Kidney (tissue), 14 donors: ENCODE results near the gene SSNA1. TPM values are rescaled to one million over a fixed set of nuclear protein-coding genes. Genes with fewer than 3 reads are reported as not detected.

Experiments used
- DNase-seq, 5 donors: peaks; one replicate each; pipeline ENCODE4 v3.0.0-alpha.2; 2013 to 2020
- FAIRE-seq: peaks from 2 replicates; lab custom pipeline; 2012; peaks lifted over from hg19 to GRCh38; lab: Jason Lieb, UNC
- H3K27ac ChIP-seq, 2 donors: one replicate each; pipeline ENCODE4 v1.7.0; 2013; ENCODE audit warnings: low read depth in 2 of 2, low read length in 2 of 2, inconsistent platforms in 1 of 2
- H3K27me3 ChIP-seq: one replicate; pipeline ENCODE4 v1.7.1; 2013; ENCODE audit warnings: low read length, inconsistent platforms; ENCODE audit not compliant: control insufficient read depth, insufficient read depth
- H3K36me3 ChIP-seq, 3 donors: one replicate each; pipeline versions ENCODE4 v1.7.0 to v1.7.1; 2013; ENCODE audit warnings: low read length in 3 of 3, control low read depth in 1 of 3, inconsistent platforms in 1 of 3; ENCODE audit not compliant: insufficient read depth in 3 of 3, control insufficient read depth in 2 of 3
- H3K4me1 ChIP-seq, 3 donors: one replicate each; pipeline versions ENCODE4 v1.7.0 to v1.7.1; 2013; ENCODE audit warnings: low read length in 3 of 3, inconsistent platforms in 1 of 3, low read depth in 1 of 3; ENCODE audit not compliant: control insufficient read depth in 2 of 3, insufficient read depth in 2 of 3
- H3K4me3 ChIP-seq, 3 donors: one replicate each; pipeline versions ENCODE4 v1.7.0 to v1.8.1; 2013; ENCODE audit warnings: low read length in 3 of 3, control low read depth in 1 of 3, inconsistent platforms in 1 of 3
- H3K9ac ChIP-seq, 3 donors: one replicate each; pipeline versions ENCODE4 v1.7.0 to v1.7.1; 2013; ENCODE audit warnings: low read length in 3 of 3, control low read depth in 1 of 3, inconsistent platforms in 1 of 3
- H3K9me3 ChIP-seq, 3 donors: one replicate each; pipeline versions ENCODE4 v1.7.0 to v1.7.1; 2013; ENCODE audit warnings: low read length in 3 of 3, control low read depth in 1 of 3, inconsistent platforms in 1 of 3; ENCODE audit not compliant: control insufficient read depth in 2 of 3, insufficient read depth in 1 of 3
- intact Hi-C: fragments of 100-400 bp; cut with DNase I; formaldehyde crosslinking; loops from one replicate; pipeline ENCODE4 v1.11.1; 2022
- polyA plus RNA-seq: library from polyadenylated mRNA; stranded (reverse); fragments of 350-450 nt; fragmentation: Illumina TruSeq; extraction: RNeasy Lipid Tissue Mini Kit (QIAGEN cat#74804); gene quantifications from one replicate; pipeline ENCODE4 v1.2.3, GENCODE V29; 2014; ENCODE audit warnings: low read depth, low replicate concordance; ENCODE audit not compliant: insufficient read depth
- total RNA-seq: library from RNA; stranded (reverse); fragmentation: NEBNext Ultra II Directional; extraction: Animal tissue kit (Norgen Biotek cat#: 25700); gene quantifications from one replicate; pipeline ENCODE4 v1.2.1, GENCODE V29; 2021
- TF ChIP-seq, protein P1 (sequence below): IDR thresholded peaks from 3 replicates; pipeline ENCODE4 v1.5.1; 2012; ENCODE audit warnings: mild to moderate bottlenecking, moderate library complexity, borderline replicate concordance; ENCODE audit not compliant: insufficient read depth; ENCODE audit errors: extremely low read depth
- donor health status: control.
- donor health status: control.
- donor health status: control.
- donor health status: control.
- donor health status: control.
- donor health status: DM: yes; HTN: yes; CAD: no.
- donor health status: Normal renal cell carcinoma (clear cell type).

Gene SSNA1
- total and polyA plus RNA-seq, 2 donors from 2014 or later = 52.5 to 131 TPM

DNA sequence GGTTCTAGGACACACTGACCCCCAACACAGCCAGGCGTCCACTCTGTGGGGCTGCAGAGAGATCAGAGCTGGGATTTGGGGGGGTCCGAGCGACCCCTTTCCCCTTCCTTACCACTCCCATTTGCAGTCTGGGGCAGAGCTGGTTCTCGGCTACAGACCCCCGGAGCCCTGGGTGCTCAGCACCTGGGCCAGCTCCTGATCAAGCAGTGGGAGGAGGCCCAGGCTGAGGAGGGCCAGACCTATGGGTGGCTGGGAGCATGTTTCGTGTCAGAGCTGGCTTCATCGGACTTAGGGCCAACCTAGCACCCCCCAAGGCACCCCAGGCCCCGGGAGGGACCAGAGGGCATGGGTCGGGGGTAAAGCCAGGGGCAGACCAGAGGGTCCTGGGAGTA, 42.0 kb upstream of the SSNA1 start:
- H3K4me1 ChIP-seq = no peaks in the 10 kb centered on the region
- intact Hi-C loops = no loop called here
- DNase-seq = no peak
- no peak for FAIRE-seq
- no peak overlapping the region for H3K27ac ChIP-seq
- peaks cover 6% of the 10 kb centered on the region for H3K27me3 ChIP-seq
- TF ChIP-seq, protein P1, sequence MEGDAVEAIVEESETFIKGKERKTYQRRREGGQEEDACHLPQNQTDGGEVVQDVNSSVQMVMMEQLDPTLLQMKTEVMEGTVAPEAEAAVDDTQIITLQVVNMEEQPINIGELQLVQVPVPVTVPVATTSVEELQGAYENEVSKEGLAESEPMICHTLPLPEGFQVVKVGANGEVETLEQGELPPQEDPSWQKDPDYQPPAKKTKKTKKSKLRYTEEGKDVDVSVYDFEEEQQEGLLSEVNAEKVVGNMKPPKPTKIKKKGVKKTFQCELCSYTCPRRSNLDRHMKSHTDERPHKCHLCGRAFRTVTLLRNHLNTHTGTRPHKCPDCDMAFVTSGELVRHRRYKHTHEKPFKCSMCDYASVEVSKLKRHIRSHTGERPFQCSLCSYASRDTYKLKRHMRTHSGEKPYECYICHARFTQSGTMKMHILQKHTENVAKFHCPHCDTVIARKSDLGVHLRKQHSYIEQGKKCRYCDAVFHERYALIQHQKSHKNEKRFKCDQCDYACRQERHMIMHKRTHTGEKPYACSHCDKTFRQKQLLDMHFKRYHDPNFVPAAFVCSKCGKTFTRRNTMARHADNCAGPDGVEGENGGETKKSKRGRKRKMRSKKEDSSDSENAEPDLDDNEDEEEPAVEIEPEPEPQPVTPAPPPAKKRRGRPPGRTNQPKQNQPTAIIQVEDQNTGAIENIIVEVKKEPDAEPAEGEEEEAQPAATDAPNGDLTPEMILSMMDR = no peak
- no peaks in the 10 kb centered on the region for H3K36me3 ChIP-seq
- no peaks in the 10 kb centered on the region for H3K9me3 ChIP-seq
- H3K9ac ChIP-seq = no peak overlapping the region
- no peak overlapping the region for H3K4me3 ChIP-seq

DNA sequence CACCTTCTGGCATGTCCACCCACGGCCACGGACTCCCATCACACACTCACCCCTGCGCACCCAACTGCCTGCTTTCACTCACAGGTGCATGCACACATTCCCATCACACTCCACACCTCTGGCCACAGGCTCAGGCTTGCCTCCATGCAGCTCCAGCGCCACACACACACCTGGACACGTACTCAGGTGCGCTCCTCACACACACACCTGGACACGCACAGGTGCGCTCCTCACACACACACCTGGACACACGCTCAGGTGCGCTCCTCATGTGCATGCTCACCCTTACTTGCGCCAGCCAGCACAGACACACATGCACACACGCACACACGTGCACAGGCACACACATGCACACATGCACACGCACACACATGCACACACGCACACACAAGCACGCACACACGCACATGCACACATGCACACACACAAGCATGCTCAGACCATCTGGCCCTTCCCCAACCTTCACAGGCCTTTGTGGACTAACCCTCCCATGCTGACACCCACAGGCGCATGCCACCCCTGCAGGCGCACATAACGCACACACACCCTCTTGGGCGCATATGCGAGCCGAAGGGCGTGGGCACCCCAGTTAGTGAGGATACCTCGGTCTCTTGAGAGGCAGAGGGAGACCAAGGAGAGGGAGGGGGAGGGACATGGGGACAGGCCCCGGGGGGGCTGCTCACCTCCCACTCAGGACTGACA, 41.2 kb upstream of the SSNA1 start:
- intact Hi-C loops = no loop called here
- FAIRE-seq (no peak), DNase-seq (no peak)
- H3K27ac ChIP-seq = no peak overlapping the region
- no peak overlapping the region for H3K9ac ChIP-seq
- H3K4me1 ChIP-seq = no peaks in the 10 kb centered on the region
- TF ChIP-seq, protein P1 = no peak
- no peaks in the 10 kb centered on the region for H3K9me3 ChIP-seq
- no peaks in the 10 kb centered on the region for H3K36me3 ChIP-seq
- peaks cover 5% of the 10 kb centered on the region for H3K27me3 ChIP-seq
- H3K4me3 ChIP-seq = peak overlapping the region in 1 of 3 donors; percentile 11

DNA sequence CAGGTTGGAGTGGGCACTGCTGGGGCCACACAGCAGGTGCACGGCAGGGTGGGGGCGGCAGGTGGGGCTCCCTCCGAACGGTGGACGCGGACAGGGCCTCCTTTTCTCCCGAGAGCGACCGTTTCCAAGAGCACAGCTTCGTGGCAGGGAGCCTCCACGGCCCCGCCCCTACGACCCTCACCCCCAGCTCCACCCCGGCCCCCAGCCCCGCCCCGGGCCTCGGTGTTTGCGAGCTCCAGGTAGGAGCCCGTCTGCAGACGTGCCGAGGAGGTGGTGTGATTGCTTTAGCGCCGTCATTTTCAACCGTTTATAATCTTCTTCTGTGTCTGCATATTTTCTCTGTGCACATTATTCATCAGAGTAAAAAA, 40.7 kb upstream of the SSNA1 start:
- Histone ChIP-seq H3K36me3 (no peaks in the 10 kb centered on the region), H3K27me3 (peaks cover 5% of the 10 kb centered on the region), H3K4me1 (no peaks in the 10 kb centered on the region), H3K9me3 (no peaks in the 10 kb centered on the region), H3K9ac (no peak overlapping the region), H3K27ac (no peak overlapping the region), H3K4me3 (no peak overlapping the region)
- intact Hi-C loops = no loop called here
- FAIRE-seq (no peak), DNase-seq (no peak)
- TF ChIP-seq, protein P1 = no peak

DNA sequence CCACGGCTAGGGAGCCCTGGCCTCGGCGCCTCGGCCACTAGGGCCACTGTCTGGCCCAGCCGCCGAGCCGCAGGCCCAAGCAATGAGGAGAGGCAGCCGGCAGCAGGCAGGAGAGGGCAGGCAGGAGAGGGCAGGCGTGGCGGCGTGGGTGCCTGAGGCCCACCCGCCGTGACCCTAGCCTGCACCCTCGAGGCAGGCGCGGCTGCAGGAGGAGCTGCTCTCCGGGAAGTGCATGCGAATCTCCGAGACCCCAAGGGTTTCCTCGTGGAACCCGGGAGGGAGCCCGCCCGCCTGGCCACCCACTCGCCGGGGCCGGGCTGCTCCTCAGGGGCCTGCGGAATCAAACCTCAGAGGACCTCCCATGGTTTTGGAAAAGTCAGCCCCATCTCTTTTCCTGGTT, 40.2 kb upstream of the SSNA1 start:
- H3K27ac ChIP-seq = no peak overlapping the region
- DNase-seq (no peak), FAIRE-seq (no peak)
- H3K4me3 ChIP-seq = no peak overlapping the region
- TF ChIP-seq, protein P1 = no peak
- no peaks in the 10 kb centered on the region for H3K4me1 ChIP-seq
- peaks cover 0 to 4% (median 0%) of the 10 kb centered on the region in 3 donors for H3K9me3 ChIP-seq
- no peaks in the 10 kb centered on the region for H3K36me3 ChIP-seq
- intact Hi-C loops = no loop called here
- peaks cover 7% of the 10 kb centered on the region for H3K27me3 ChIP-seq
- H3K9ac ChIP-seq = no peak overlapping the region
